Measurements from ENCODE around the gene DUSP5.

Gene DUSP5

DNA sequence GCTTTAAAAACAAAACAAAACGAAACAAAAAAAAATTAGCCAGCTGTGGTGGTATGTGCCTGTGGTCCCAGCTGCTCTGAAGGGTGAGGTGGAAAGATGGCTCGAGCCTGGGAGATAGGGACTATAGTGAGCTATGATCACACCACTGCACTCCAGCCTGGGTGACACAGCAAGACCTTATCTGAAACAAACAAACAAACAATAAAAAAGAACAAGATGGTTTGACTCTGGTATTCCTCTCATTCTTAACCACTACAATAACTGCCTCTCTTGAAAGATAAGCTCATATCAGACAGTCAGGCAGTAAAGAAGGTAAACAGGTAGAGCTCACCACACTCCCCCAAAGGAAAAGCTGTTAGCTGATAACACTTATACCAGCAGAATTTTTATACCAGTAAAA lies 14.1 kb upstream of the DUSP5 start:
- peak; percentile 76 for DNase-seq

DNA sequence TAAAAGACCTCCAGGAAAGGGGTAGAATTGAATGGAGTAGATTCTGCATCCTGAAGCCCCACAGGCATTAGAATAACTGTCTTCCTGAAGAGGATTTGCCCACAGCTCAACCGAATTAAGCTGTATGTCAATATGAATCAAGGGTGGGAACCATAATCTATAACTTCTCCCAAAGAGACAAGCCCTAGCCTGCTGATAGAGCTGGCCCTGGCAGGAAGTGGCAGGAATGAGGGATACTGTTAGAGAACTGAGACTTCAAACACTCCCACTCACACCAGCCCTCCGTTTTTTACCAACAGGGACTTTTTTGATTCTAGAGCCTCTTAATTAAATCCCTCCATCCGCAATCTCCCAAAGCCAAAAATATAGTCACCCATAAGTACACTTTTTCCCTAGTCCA lies 12.2 kb upstream of the DUSP5 start:
- DNase-seq, result no peak

DNA sequence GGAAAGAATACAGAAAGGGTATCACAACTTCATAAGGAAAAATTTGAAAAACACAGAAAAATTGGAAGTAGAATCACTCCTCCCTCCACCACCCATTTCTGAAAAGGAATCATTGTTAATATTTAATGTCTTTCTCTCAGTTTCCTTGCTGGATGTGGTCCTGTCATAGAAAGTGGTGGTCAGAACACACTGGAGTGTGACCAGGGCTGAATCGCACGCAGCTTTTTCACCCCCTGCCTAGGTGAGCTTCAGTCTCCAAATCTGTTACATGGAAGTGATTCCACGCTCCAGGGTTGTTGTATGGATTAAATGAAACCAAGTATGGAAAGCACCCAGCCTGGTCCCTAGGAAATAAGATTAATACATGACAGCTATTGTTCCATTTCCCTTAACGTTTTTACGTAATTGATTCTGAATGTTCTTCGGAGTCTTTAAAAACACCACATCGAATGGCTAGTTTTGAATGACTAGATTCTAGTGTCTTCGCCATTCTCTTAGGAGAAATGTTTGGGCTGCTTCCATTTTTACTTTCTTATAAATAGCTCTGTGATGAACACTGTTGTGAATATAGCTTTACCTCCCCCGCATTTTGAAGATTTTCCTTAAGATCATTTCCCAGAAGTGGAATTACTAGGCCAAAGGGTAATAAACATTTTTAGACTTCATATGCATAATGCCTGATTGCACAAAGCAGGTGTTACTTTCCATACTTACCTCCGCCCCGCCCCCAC lies 10.9 kb upstream of the DUSP5 start:
- DNase-seq, result no peak

DNA sequence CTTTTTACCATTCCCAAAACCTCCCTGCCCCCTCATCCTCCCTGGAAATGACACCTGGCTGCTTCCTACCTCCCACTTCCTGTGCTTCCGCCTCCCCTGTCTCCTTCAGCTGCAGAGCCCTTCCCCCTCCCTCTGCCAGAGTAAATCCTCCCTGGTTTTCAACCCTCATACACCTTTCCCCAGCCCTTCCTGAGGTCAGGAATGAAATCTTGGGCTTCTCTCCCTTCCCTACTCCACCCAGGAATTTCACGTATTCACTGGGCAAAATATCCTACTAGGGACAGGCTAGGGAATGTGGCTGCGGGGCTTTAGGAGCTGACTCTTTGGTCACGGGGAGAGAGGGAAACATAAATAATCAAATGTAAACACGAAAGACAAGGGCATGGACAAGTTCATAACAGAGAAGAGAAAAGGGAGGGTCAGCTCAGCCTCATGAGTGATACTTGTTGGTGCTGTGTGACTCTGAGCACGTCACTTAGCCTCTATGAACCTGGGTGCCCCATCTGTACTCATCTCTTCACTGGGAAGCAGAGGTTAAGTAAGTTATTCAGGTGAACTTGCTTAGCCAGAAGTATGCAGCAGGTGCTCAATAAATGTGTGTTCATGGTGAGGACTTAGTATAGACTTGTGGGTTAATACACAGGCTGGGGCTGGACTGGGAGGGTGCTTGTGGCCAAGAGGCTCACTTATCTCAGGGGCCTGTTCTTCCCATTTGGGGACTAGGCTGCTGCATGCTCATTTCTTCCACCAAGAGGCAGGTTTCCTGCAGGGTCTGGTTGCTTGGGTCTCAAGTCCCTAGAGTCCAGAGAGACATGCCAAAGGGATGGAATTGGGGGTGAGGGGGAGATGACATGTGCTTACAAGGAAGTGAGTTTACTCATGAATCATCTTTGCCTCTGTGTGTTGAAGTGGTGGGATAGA lies 10.0 kb upstream of the DUSP5 start:
- DNase-seq, result peak; percentile 47

DNA sequence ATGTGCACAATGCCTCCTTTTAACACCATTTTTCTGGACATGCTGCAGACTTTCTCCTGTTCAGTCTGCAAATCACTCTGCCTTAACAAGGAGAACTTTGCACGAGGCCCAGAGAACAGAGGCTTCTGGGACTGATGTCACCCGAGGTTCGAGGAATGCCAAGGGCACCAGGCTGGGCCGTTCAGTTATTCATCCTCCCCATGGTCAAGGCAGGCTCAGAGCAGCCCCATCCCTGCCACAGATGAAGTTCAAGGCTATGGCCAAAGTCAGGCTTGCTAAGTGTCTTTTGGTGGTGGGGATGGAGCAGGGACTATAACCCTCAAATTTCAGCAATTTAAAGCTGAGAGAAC lies 9.4 kb upstream of the DUSP5 start:
- DNase-seq, result no peak

DNA sequence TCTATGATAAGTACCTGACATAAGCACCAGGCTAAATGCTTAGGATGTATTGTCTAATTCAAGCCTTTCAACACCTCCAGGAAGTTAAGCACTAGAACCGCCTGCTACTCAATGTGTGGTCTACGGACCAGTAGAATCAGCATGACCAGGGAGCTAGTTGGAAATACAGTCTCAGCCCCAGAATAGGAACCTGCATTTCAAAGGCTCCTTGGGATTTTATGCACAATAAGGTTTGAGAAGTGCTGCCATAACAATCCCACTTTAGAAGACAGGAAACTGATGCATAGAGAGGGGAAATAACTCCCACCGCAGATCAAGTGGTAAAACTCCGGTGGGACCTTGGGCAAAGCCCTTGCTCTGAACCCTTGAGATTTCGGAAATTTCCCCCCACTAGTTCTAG lies 8.8 kb upstream of the DUSP5 start:
- DNase-seq, result peak; percentile 13

DNA sequence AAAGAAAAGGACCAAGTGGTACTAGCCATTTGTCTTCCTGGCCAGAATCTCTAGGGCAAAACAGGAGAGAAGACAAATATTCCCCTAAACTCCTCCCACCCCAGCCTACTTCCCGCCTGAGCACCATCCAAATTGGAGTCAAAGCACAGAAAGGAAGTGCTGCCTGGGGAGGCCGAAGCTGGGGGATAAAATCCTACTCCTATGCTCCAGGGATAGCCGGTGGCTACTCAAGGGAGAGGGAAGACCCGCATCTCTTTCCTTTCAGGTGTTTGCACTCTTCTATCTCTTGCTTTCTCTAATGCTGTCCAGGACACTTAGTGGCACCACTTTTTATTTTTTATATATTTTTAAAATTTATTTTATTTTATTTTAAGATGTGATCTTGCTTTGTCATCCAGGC lies 7.1 kb upstream of the DUSP5 start:
- DNase-seq, result no peak

DNA sequence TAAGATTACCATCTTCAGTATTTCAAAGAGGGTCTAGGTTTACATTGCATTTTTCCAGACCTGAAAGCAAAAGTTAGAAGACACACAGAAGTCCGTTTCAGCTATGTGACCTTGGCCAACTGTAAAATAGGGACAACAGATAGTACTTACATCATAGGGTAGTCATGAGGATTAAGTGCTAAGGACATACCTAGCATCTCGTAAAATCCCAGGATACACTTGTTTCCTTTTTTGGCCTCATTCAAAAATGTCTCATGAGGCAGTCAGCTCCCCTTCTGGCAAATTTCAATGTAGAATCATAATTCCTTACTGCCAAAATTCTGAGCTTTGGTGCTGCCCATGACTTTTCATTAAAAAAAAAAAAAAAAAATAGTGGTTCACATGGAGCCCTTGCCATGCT lies 6.4 kb upstream of the DUSP5 start:
- no peak for DNase-seq

DNA sequence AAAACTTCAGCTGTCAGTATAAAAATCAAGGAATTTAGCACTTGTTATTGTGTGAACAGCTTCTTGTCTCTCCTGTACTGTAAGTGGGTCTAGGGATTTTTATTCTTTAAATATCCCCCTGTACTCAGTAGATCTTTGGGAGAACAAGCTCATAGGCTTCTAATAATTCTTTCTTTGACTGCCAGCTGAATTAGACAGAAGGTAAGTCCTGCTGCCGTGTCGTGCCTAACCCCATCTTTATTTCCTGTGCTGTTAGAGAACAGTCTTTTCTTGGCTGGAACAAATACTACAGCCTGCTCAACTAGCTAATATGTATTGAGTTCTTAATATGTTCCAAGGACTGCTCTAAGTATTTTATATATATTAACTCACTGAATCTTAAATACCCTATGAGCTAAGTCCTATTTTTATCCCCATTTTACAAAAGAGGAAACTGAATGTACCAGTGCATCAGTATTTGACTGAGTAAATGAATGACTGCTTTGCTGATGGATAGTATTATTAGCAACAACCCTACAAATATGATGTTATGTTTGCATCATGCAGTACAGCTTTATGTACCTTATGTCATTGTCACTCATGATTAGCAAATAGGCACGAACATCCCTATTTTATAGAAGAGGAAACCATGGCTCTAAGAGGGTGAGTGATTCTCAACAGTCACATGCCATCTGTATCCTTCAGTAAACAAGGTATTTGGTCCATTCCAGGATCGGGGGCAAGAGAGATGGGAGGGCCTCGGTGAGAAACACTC lies 5.5 kb upstream of the DUSP5 start:
- DNase-seq, result no peak

DNA sequence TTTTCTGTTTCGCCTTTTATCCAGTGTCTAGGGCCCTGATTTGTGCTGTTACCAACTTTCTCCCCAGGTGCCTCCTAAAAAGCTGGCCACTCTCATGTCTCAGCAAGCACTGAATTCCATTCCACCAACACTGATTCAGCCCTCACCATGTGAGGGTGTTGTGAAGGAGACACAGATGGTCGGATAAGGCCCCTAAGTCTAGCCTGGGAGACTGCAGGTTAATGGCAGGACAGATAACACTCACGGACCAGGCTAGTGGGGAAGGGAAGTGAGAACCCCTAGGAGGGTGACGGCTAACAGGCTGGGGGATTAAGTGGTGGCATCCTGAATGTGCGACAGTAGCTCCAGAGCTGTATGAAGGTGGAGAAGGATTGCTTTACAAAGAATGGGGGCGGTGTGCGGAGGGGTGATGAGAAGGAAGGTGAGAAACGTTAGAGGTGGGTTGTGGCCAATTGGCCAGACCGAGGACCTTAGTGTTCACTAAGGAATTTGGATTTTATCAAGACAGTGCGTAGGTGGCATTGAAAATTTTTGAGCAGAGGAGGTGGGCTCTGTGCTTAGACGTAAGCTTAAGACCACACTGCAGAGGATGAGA lies 3.8 kb upstream of the DUSP5 start:
- no peak for DNase-seq

DNA sequence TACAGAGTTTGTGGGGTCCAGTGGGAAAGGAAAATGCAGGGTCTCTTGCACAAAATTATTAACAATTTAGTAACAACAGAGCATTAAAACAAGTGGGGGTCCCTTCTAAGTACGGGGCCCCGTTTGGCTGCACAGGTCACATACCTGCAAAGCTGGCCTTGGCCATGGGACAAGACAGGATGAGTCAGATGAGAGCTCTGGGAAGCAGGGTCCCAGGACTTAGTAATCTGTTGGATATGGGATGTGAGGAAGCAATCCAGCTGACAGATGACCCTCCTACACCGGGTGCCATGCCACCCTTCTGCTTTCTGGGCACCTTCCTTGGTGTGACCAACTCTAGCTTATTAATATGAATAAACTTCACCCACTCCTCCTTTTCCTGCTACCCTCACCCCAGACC lies 3.2 kb upstream of the DUSP5 start:
- no peak for DNase-seq

DNA sequence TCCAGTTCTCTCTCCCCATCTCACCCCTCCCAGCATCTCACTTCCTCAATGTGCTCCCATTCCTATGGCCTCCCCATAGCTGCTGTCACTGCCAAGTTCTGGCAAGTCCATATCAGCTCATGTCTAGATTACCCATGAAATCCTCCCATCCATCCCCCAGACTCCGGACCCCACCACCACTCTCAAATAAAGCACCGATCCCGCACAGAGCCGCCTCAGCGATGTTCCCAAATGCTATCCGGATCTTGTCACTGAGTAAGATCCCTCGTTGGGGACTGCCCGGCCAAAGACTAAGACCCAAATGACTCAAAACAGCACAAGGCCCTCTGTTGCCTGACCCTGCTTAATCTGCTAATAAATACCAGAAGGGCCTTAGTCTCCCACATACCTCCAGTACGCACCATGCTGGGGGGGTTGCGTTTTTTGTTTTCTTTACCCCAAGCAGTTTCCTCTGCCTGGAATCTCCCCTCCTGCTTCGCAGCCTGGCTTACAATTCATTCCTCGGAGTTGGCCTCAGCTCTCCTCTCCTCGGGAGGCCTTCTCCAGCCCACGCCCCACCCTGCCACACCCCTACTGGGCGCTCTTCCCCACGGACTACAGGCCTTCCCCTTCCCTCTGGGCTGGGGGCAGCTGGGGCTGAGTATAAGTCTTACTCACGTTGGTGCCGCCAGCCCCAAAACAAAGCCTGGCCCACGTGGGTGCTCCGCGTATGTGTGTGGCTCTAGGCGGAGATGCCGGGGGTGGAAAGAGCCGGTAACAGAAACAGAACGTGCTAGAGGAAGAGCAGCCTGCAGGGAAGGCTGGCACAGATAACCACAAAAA lies 1.8 kb upstream of the DUSP5 start:
- peak; percentile 56 for DNase-seq

DNA sequence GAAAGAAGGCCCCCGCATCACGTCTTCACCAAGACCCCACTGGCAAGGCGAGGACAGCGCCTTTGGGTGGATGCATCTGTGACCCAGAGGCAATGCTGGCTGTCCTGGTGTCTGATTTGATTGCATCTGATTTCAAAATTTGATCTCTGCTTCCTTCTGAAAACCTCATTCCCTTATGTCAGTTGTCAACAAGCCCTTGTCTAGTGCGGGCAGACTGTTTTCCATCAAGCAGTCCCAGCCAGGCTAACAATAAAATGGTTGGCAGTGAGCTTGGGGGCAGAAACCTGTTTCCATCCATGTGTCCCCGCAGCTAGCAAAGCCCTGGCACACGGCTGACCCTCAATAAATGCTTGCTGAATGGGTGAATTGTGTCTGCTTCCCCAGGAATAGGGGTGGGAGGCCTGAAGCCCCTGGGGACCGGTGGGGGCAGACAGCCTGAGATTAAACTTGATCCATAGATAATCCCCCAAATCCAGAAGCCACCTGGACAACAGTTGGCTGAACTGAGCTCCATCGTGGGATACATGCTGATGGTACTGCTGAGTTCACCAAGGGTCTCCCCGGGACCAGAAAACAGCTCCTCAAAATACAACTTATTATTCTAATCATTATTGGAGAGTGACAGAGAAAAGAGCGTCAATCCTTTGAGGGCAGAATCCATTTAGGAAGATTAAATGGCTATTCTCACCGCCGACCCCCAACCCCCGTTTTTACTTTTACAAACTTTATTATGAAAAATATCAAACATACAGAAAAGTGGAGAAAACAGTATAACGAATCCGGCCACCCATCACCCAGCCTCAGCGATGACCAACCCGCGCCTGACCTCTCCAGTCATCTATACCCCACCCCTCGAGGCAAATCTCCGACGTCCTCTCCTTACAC lies 912 bp upstream of the DUSP5 start:
- no peak for DNase-seq

DNA sequence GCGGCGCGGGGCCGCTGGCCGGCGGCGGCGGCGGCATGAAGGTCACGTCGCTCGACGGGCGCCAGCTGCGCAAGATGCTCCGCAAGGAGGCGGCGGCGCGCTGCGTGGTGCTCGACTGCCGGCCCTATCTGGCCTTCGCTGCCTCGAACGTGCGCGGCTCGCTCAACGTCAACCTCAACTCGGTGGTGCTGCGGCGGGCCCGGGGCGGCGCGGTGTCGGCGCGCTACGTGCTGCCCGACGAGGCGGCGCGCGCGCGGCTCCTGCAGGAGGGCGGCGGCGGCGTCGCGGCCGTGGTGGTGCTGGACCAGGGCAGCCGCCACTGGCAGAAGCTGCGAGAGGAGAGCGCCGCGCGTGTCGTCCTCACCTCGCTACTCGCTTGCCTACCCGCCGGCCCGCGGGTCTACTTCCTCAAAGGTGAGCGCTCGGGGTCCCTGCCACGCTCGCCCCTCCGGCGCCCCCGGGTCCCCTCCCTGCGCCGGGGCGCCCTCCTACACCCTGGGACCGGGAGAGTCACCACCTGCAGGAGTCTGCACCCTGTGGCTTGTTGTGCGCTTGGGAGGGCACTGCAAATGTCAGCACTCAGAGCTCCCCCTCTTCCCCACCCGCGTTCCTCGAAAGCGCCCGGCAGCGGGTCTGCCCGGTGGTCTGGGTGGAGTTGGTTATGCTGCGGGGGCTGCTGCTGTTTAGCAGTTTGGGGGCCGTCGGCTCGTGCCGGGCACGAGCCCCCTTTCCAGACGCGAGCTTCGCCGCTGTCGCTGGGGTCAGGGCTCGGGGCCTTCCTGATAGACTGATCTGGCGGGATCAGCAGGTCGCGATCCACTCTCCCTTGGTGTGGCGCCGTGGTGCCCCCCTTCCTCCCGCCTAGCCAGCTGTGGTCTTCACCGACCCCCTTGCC lies 627 bp downstream of the DUSP5 start:
- peak; percentile 74 for DNase-seq

DNA sequence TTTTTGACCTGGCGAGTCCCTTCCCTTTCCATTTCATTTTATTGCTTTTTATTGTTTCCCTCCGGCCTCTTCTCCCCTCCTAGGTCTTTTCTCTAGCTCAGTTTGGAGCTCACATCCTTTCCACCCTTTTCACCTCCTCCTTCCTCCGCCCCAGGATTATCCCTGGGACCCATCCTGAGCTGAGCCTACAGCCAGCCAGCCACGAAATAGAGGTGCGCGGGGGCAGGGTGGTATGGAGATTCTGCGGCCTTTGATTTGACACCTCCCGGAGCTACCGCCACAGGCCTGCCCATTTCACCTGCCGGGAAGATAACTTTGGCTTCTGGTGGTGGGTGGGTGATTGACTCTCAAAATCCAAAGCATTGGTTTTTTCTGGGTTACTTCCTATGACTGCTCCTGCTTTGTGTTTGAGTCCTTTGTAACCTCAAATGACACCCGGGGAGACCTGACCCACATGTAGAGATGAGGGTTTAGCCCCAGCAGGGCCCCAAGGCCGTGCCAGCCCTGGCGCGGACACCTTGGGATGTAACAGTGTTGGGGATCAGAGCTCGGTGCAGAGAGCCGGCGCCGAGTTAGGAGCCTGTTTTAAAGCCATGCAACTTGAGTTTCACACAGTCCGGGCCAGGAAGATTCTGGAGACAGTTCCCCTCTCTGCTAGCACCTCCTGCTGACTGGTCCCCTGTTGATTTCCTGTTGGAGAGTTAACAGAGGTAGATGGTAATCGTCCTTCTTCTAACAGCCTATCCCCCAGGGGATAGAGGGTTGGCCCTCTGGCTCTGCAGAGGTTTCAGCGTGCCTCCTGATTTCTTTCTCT lies 1.5 kb downstream of the DUSP5 start:
- peak; percentile 36 for DNase-seq

DNA sequence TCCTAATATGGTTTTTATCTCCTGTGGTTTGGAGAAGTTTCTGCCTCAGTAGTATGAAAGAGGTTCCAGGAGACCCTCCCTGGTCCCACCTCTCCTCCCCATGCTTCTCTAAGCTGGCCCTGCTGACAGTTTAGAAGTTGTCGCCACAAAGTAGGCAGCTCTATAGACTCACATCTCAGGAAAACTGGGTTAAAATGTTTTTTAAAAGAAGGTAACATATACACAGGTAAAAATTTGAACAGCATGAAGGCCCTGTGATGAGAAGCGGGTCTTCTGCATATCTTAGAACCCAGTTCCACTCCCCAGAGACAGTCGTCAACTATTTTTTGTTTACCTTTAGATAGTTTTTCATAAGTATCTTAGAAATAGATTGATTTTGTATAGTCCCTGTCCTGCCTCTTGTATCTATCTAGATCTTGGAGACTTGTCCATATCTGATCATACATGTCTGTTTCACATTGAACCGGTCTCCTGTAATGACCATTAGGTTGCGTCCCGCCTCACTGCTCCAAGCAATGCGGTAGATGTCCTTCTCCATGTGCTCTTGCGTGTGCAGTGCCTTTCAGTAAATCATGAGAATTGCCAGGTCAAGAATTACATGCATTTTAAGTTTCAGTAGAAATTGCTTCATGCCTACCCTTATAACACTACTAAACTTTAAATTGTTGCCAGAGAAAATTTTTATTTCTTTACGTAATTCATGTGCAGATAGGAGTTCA lies 2.2 kb downstream of the DUSP5 start:
- DNase-seq, result no peak

DNA sequence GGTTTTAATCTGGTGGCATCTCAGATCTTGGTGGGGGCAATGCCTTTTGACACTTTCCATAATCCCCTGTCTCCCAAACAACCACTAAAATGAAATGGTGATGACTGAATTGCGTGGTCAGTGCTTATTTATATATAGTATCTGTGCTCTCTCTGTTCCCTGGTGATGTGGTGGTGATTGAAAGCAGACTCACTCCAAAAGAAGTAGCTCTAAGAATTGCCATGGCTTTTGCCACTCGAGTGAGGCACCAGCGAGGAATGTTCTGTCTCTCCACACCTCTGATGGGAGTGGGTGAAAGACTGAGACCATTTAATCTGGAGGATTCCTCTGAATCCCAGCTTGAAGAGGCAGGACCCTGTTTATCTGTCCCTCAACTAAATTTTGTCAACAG lies 2.8 kb downstream of the DUSP5 start:
- no peak for DNase-seq

DNA sequence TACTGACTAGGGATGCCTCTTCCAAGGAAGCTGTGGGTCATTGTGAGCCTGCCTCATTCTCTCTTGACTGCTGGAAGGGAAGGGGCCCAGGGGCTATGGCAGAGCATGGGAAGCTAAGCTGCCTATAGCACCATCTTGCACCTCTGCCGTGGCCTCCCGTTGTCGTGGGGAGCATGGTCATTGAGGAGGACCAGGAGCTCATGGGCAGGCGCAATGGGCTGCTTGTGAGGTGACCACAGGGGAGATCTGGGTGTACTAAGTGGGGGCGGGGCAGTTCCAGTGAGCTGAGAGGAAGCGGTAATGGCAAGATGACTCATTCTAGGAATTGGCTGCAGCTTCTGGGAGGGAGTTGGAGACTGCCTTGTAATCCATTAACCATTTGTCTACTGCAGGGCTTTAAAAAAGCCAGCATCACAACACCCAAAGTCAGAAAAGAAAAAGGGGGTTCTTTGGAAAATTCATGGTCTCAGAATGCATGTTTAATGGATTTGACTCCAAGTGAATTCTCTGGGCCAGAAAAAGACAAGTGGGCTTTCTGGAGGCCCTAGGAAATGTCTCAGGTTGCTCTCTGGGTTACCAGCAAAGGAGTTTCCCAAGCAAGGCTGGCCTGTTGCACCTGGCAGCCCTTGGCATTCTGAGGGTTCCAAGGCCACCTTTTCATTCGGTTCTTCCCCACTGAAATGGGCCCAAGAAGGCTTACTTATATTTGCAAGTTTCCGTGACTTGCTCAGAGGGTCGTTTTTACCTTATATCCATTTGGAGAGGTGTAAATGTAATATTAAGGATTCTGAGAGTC lies 3.6 kb downstream of the DUSP5 start:
- DNase-seq, result peak; percentile 90

Measured in hematopoietic multipotent progenitor cell treated with erythropoietin and hydrocortisone succinate and interleukin-3 and kit ligand, for 4 days (in vitro differentiated cells).